ENCODE results near the gene CREBBP. TPM values are rescaled to one million over a fixed set of nuclear protein-coding genes. Genes with fewer than 3 reads are reported as not detected.

CREBBP gene
- total and polyA plus RNA-seq, 9 of the 15 experiments (the other 6 are each of a cell fraction or from before 2014, with no cell fraction given), result 0.70 to 24.8 (median 5.6) TPM

DNA sequence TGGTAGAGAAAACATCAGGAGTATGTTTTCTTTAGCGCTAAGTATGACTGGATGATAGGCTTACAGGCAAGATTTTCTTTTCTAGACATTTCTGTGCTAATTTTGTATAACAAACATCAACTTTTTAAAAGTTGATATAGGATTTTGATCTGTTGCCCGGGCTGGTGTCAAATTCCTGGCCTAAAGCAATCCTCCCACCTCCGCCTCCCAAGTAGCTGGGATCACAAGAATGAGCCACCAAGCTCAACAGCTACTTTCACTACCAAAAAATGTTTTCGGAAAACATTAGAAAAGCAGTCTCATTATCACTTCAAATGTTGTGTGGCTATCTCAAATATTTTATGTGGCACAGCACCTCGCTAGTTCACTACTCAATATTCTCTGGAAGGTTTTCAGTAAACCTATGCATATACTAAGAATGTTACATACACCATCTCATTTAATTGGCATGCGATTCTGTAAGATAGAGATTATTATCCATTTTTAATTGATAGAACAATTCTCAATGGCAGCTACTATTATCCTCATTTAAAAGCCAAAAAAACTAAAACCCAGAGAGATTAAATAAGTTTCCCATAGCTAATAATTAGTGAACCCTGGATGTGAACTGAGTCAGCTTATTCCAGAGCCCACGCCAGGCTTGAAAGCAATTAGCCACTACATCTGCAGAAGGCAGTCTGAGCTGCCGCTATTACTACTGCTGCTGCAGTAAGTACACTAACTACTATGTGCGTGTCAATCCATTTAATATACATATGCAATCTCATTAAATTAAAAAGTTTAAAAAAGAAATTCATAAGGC lies 41.7 kb downstream of the CREBBP start:
- WGBS (ENCODE audit: insufficient coverage, low coverage, missing lambda C conversion rate), result 86% methylated on average over 9 of the region's 9 CpGs
- no peak overlapping the region for H2AFZ ChIP-seq (ENCODE audit: low read depth, low read length)
- H3K9me1 ChIP-seq (ENCODE audit: control insufficient read depth, insufficient read depth, low read length), result no peaks in the 10 kb centered on the region
- ChIA-PET CTCF (ENCODE audit: low intra/inter-chr PET ratio) (no interaction called here), POLR2A (no interaction called here)
- no peak overlapping the region for H3K4me3 ChIP-seq
- intact Hi-C loops (cut with micrococcal nuclease), result no loop called here
- BruUV-seq (replicated peaks), result no TSS peak
- no peak for TF ChIP-seq POU5F1 (IDR thresholded peaks at IDR 0.05; ENCODE audit: borderline replicate concordance, low read depth, low read length, partially characterized antibody)
- no peak for TF ChIP-seq TAL1 (IDR thresholded peaks at IDR 0.05)
- no peak for TF ChIP-seq MECOM (CRISPR knock-in tag; IDR thresholded peaks at IDR 0.05)
- TF ChIP-seq PTRF (tag; IDR thresholded peaks at IDR 0.05), result no peak
- TF ChIP-seq, protein P1, sequence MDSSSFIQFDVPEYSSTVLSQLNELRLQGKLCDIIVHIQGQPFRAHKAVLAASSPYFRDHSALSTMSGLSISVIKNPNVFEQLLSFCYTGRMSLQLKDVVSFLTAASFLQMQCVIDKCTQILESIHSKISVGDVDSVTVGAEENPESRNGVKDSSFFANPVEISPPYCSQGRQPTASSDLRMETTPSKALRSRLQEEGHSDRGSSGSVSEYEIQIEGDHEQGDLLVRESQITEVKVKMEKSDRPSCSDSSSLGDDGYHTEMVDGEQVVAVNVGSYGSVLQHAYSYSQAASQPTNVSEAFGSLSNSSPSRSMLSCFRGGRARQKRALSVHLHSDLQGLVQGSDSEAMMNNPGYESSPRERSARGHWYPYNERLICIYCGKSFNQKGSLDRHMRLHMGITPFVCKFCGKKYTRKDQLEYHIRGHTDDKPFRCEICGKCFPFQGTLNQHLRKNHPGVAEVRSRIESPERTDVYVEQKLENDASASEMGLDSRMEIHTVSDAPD (CRISPR knock-in tag; IDR thresholded peaks at IDR 0.05), result no peak
- no peak for TF ChIP-seq PHF21A (IDR thresholded peaks at IDR 0.05; ENCODE audit: borderline replicate concordance, low read depth)
- TF ChIP-seq, protein P2, sequence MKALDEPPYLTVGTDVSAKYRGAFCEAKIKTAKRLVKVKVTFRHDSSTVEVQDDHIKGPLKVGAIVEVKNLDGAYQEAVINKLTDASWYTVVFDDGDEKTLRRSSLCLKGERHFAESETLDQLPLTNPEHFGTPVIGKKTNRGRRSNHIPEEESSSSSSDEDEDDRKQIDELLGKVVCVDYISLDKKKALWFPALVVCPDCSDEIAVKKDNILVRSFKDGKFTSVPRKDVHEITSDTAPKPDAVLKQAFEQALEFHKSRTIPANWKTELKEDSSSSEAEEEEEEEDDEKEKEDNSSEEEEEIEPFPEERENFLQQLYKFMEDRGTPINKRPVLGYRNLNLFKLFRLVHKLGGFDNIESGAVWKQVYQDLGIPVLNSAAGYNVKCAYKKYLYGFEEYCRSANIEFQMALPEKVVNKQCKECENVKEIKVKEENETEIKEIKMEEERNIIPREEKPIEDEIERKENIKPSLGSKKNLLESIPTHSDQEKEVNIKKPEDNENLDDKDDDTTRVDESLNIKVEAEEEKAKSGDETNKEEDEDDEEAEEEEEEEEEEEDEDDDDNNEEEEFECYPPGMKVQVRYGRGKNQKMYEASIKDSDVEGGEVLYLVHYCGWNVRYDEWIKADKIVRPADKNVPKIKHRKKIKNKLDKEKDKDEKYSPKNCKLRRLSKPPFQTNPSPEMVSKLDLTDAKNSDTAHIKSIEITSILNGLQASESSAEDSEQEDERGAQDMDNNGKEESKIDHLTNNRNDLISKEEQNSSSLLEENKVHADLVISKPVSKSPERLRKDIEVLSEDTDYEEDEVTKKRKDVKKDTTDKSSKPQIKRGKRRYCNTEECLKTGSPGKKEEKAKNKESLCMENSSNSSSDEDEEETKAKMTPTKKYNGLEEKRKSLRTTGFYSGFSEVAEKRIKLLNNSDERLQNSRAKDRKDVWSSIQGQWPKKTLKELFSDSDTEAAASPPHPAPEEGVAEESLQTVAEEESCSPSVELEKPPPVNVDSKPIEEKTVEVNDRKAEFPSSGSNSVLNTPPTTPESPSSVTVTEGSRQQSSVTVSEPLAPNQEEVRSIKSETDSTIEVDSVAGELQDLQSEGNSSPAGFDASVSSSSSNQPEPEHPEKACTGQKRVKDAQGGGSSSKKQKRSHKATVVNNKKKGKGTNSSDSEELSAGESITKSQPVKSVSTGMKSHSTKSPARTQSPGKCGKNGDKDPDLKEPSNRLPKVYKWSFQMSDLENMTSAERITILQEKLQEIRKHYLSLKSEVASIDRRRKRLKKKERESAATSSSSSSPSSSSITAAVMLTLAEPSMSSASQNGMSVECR (CRISPR knock-in tag; IDR thresholded peaks at IDR 0.05), result no peak
- no peak for TF ChIP-seq ZZZ3 (IDR thresholded peaks at IDR 0.05)
- TF ChIP-seq CREM (IDR thresholded peaks at IDR 0.05; ENCODE audit: low read depth), result no peak
- no peak for TF ChIP-seq COPS2 (conservative IDR thresholded peaks at IDR 0.05)
- in situ Hi-C loops (cut with MboI), result no loop called here
- no peak overlapping the region for H3K9ac ChIP-seq (ENCODE audit: insufficient read depth in 1 of 2, low read depth in 2 of 2, low read length in 2 of 2)
- no peak for ATAC-seq
- H3K79me2 ChIP-seq (ENCODE audit: control insufficient read depth, insufficient read depth, low read length), result peaks cover 57% of the 10 kb centered on the region
- H3K4me2 ChIP-seq (ENCODE audit: insufficient read depth, low read length), result no peak overlapping the region
- H3K27me3 ChIP-seq (ENCODE audit: control insufficient read depth in 2 of 2, insufficient read depth in 2 of 2, low read length in 2 of 2), result no peaks in the 10 kb centered on the region
- H3K27ac ChIP-seq (ENCODE audit: extremely low read depth, low read depth, low read length), result no peak overlapping the region
- DNase-seq (ENCODE audit: extremely low read depth in 1 of 4, low spot score in 3 of 4), result no peak
- peaks cover 3% of the 10 kb centered on the region; the same call in 1 of the 2 replicates for H3K9me3 ChIP-seq (replicated peaks; ENCODE audit: control insufficient read depth, insufficient read depth, low read depth, low read length)
- H4K20me1 ChIP-seq (replicated peaks; ENCODE audit: control insufficient read depth, insufficient read depth, low read length), result no peaks in the 10 kb centered on the region
- H3K36me3 ChIP-seq (ENCODE audit: control insufficient read depth, insufficient read depth, low read length), result no peaks in the 10 kb centered on the region
- peaks cover 0 to 8% of the 10 kb centered on the region in 2 experiments; a peak in 3 of 5 replicates for H3K4me1 ChIP-seq (replicated peaks in 1 of 2; ENCODE audit: control insufficient read depth in 2 of 2, insufficient read depth in 2 of 2, low read length in 2 of 2)
- FAIRE-seq, result no peak

Data from K562 (cell line).